ENCODE measurements around the gene PPP2R5A. TPM values are rescaled to one million over a fixed set of nuclear protein-coding genes. Genes with fewer than 3 reads are reported as not detected.

The PPP2R5A gene
- total and polyA plus RNA-seq, 2 of the 13 experiments (the other 11 are each of a cell fraction or from before 2014, with no cell fraction given) = 22.0 to 31.4 TPM

GRCh38 chr1:212309967-212310366 lies 24.8 kb downstream of the PPP2R5A start (continued):
- TF ChIP-seq HMGXB3 (CRISPR knock-in tag; IDR thresholded peaks at IDR 0.05; ENCODE audit: borderline replicate concordance) = no peak
- TF ChIP-seq, protein P1, sequence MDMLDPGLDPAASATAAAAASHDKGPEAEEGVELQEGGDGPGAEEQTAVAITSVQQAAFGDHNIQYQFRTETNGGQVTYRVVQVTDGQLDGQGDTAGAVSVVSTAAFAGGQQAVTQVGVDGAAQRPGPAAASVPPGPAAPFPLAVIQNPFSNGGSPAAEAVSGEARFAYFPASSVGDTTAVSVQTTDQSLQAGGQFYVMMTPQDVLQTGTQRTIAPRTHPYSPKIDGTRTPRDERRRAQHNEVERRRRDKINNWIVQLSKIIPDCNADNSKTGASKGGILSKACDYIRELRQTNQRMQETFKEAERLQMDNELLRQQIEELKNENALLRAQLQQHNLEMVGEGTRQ (IDR thresholded peaks at IDR 0.05; ENCODE audit: low read depth, low read length) = no peak
- TF ChIP-seq, protein P1 (CRISPR knock-in tag; IDR thresholded peaks at IDR 0.05; ENCODE audit: borderline replicate concordance) = no peak
- peak; percentile 73; the same call in 1 of the 2 replicates for TF ChIP-seq CEBPB (IDR thresholded peaks at IDR 0.05; ENCODE audit: borderline replicate concordance, low read depth, low read length)
- TF ChIP-seq, protein P2, sequence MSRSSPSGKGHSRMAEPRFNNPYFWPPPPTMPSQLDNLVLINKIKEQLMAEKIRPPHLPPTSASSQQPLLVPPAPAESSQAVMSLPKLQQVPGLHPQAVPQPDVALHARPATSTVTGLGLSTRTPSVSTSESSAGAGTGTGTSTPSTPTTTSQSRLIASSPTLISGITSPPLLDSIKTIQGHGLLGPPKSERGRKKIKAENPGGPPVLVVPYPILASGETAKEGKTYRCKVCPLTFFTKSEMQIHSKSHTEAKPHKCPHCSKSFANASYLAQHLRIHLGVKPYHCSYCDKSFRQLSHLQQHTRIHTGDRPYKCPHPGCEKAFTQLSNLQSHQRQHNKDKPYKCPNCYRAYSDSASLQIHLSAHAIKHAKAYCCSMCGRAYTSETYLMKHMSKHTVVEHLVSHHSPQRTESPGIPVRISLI (CRISPR knock-in tag; IDR thresholded peaks at IDR 0.05; ENCODE audit: borderline replicate concordance) = peak; percentile 52; the same call in 1 of the 2 replicates
- TF ChIP-seq NR2F2 (IDR thresholded peaks at IDR 0.05; ENCODE audit: borderline replicate concordance, low read depth) = no peak
- TF ChIP-seq ATF2 (CRISPR knock-in tag; IDR thresholded peaks at IDR 0.05) = no peak
- peak; percentile 78 for TF ChIP-seq ONECUT2 (CRISPR knock-in tag; IDR thresholded peaks at IDR 0.05)
- TF ChIP-seq YEATS2 (CRISPR knock-in tag; IDR thresholded peaks at IDR 0.05; ENCODE audit: borderline replicate concordance) = no peak
- peak; percentile 80 for TF ChIP-seq GATAD2A (CRISPR knock-in tag; IDR thresholded peaks at IDR 0.05)
- TF ChIP-seq TBL1XR1 (IDR thresholded peaks at IDR 0.05; ENCODE audit: borderline replicate concordance, low read length, partially characterized antibody) = no peak
- TF ChIP-seq ZNF629 (CRISPR knock-in tag; conservative IDR thresholded peaks at IDR 0.05) = no peak
- no peak for TF ChIP-seq NFYC (CRISPR knock-in tag; IDR thresholded peaks at IDR 0.05)
- no peak for TF ChIP-seq THAP9 (CRISPR knock-in tag; IDR thresholded peaks at IDR 0.05; ENCODE audit: borderline replicate concordance)
- TF ChIP-seq NFIC (IDR thresholded peaks at IDR 0.05; ENCODE audit: low read length) = peak; percentile 42; the same call in 1 of the 2 replicates
- TF ChIP-seq EHMT2 (IDR thresholded peaks at IDR 0.05; ENCODE audit: borderline replicate concordance, low read depth, low read length) = no peak

Measured in HepG2 (cell line).